HG02973 (cell line): ENCODE data around the gene SMAP1.
A peak's percentile ranks its signal among the peaks of the same experiment; 100 is the strongest.

Experiments used
- ATAC-seq: cut with Tn5 transposase; IDR thresholded peaks from one replicate; pipeline ENCODE4 v1.9.1; 2021; ENCODE audit warnings: moderate library complexity; ENCODE audit not compliant: unreplicated experiment

Gene SMAP1

GRCh38 chr6:70667711-70668498 lies at the start of gene SMAP1:
SMAP1 (plus strand) TSS chr6:70667883; CDS start chr6:70668024, 141 bp downstream.
- peak; percentile 85 for ATAC-seq

GRCh38 chr6:70620746-70621145 lies 46.9 kb upstream of the SMAP1 start:
- no peak for ATAC-seq

- ATAC-seq: no peak
These were observed 45.2 kb upstream of the SMAP1 start for GRCh38 chr6:70622461-70622860.

GRCh38 chr6:70625436-70625835 lies 42.2 kb upstream of the SMAP1 start:
- ATAC-seq: no peak

GRCh38 chr6:70627500-70628254 lies 40.0 kb upstream of the SMAP1 start:
- no peak for ATAC-seq

GRCh38 chr6:70629929-70630328 lies 37.8 kb upstream of the SMAP1 start:
- no peak for ATAC-seq

- ATAC-seq: no peak
These were observed 33.8 kb upstream of the SMAP1 start for GRCh38 chr6:70633870-70634269.

GRCh38 chr6:70636596-70636995 lies 31.1 kb upstream of the SMAP1 start:
- ATAC-seq: no peak

- ATAC-seq: no peak
These were observed 29.2 kb upstream of the SMAP1 start for GRCh38 chr6:70638468-70638867.

GRCh38 chr6:70651326-70651905 lies 16.3 kb upstream of the SMAP1 start:
- peak; percentile 85 for ATAC-seq

- no peak for ATAC-seq
These were observed 15.5 kb upstream of the SMAP1 start for GRCh38 chr6:70652216-70652615.

- ATAC-seq: no peak
These were observed 10.0 kb upstream of the SMAP1 start for GRCh38 chr6:70657706-70658105.

GRCh38 chr6:70663881-70664466 lies 3.7 kb upstream of the SMAP1 start:
- no peak for ATAC-seq

- no peak for ATAC-seq
These were observed 977 bp upstream of the SMAP1 start for GRCh38 chr6:70666706-70667105.

GRCh38 chr6:70667256-70667710 lies 400 bp upstream of the SMAP1 start:
- ATAC-seq: no peak

GRCh38 chr6:70668499-70668812 lies 773 bp downstream of the SMAP1 start:
- no peak for ATAC-seq

GRCh38 chr6:70669133-70669532 lies 1.4 kb downstream of the SMAP1 start:
- no peak for ATAC-seq

- ATAC-seq: no peak
These were observed 4.9 kb downstream of the SMAP1 start for GRCh38 chr6:70672549-70672948.

- ATAC-seq: no peak
These were observed 5.4 kb downstream of the SMAP1 start for GRCh38 chr6:70673054-70673453.

GRCh38 chr6:70673601-70674000 lies 5.9 kb downstream of the SMAP1 start:
- ATAC-seq: no peak

GRCh38 chr6:70675822-70676221 lies 8.1 kb downstream of the SMAP1 start:
- ATAC-seq: no peak

- ATAC-seq: no peak
These were observed 9.1 kb downstream of the SMAP1 start for GRCh38 chr6:70676821-70677220.
